Left lung (tissue), 10 donors: ENCODE data around the gene MAP4K3. TPM values are rescaled to one million over a fixed set of nuclear protein-coding genes. Genes with fewer than 3 reads are reported as not detected.

ENCODE experiments used
- ATAC-seq: fragments of 200-7000 bp; cut with Tn5 transposase; one replicate; pipeline ENCODE4 v1.9.1; 2020; ENCODE audit warnings: moderate library complexity
- DNase-seq, 4 donors: peaks; one replicate each; pipeline ENCODE4 v3.0.0-alpha.2; 2013 to 2020
- H3K27ac ChIP-seq, 2 donors: fragments of 200-600 bp; sonication (generic) in 1 of 2; one replicate each; pipeline versions ENCODE4 v1.5.0 to v1.8.0; 2020 to 2021
- H3K27me3 ChIP-seq, 2 donors: fragments of 200-600 bp; sonication (generic) in 1 of 2; one replicate each; pipeline versions ENCODE4 v1.5.0 to v1.8.0; 2020 to 2021
- H3K36me3 ChIP-seq, 2 donors: fragments of 200-600 bp; sonication (generic) in 1 of 2; one replicate each; pipeline versions ENCODE4 v1.5.0 to v1.8.0; 2020 to 2021
- H3K4me1 ChIP-seq, 2 donors: fragments of 200-600 bp; one replicate each; pipeline ENCODE4 v1.8.0; 2021
- H3K4me3 ChIP-seq, 2 donors: fragments of 200-600 bp; sonication (generic) in 1 of 2; one replicate each; pipeline versions ENCODE4 v1.5.0 to v1.8.0; 2020 to 2021; ENCODE audit warnings: mild to moderate bottlenecking in 1 of 2
- H3K9me3 ChIP-seq, 2 donors: fragments of 200-600 bp; sonication (generic) in 1 of 2; one replicate each; pipeline versions ENCODE4 v1.5.0 to v1.8.0; 2020 to 2021
- intact Hi-C, 2 donors: fragments of 100-400 bp; cut with DNase I; formaldehyde crosslinking; loops; one replicate each; pipeline versions ENCODE4 v1.11.2 to v1.14.2; 2022
- polyA plus RNA-seq, 6 donors: library from polyadenylated mRNA; unstranded; fragments of 120-200 nt; gene quantifications; one replicate each; pipeline ENCODE4 v1.2.1, GENCODE V29; 2013; ENCODE audit not compliant: insufficient read length in 6 of 6
- total RNA-seq, 2 donors: library from RNA; stranded (reverse); fragmentation: NEBNext Ultra II Directional; extraction: Animal tissue kit (Norgen Biotek cat#: 25700); gene quantifications; one replicate each; pipeline ENCODE4 v1.2.1, GENCODE V29; 2021
- TF ChIP-seq, protein P1 (sequence below), 2 donors: fragments of 200-600 bp; sonication (generic) in 1 of 2; IDR thresholded peaks; one replicate each; pipeline versions ENCODE4 v1.5.0 to v1.8.0; 2021; ENCODE audit warnings: antibody characterized with exemption in 2 of 2
- donor health status: DM: no; HTN: yes; CAD: no.
- donor health status: DM: no; HTN: no; CAD: no.

Gene MAP4K3
- total and polyA plus RNA-seq, 8 donors = 26.0 to 74.5 (median 61.4) TPM

DNA sequence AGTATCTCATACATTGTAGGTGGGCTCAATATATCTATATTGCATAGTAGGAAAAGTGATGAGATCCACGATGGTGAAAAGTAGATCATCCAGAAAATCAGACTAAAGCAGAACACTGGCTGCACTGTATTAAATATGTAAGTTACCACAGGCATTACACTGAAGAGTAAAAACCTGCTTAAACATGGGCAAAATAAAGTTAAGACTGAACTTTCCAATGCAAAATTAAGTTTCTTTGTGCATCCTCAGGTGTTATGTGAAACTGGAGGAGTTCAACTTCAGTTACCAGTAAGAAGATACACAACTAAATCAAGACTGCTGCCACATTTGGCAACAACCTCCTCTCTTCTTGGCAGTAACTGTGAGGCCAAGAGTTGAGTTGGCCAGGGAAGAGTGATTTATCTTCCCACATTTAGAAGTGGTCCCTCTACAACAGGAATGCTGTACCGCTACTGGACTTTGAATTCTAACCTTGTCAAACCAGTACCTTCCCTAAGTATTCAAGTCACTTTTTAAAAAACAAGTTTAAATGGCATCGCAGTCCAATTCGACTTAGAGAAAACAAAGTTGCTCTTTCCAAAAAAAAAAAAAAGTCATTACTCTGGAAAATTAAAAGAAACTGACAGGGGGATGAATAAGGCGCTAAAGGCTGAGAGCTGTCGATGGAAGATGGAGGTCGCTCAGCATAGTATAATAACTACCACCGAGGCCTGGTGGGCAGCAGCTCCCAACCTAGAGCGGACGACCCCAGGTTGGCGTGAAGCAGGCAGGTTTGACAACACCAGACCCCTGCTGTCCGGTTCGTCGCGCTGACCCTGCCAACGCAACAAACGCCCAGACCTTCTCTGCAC is 1.1 kb downstream of the MAP4K3 start:
- Histone ChIP-seq H3K36me3 (no peaks in the 10 kb centered on the region), H3K4me3 (peak overlapping the region; percentile 59 to 83), H3K27me3 (no peaks in the 10 kb centered on the region), H3K9me3 (no peaks in the 10 kb centered on the region), H3K27ac (peak overlapping the region; percentile 89 to 96), H3K4me1 (peaks cover 24 to 57% of the 10 kb centered on the region in 2 donors)
- ATAC-seq (peak; percentile 9), DNase-seq (peak in 3 of 4 donors; percentile 26 to 43 (median 39))
- intact Hi-C loops = no loop called here
- TF ChIP-seq, protein P1, sequence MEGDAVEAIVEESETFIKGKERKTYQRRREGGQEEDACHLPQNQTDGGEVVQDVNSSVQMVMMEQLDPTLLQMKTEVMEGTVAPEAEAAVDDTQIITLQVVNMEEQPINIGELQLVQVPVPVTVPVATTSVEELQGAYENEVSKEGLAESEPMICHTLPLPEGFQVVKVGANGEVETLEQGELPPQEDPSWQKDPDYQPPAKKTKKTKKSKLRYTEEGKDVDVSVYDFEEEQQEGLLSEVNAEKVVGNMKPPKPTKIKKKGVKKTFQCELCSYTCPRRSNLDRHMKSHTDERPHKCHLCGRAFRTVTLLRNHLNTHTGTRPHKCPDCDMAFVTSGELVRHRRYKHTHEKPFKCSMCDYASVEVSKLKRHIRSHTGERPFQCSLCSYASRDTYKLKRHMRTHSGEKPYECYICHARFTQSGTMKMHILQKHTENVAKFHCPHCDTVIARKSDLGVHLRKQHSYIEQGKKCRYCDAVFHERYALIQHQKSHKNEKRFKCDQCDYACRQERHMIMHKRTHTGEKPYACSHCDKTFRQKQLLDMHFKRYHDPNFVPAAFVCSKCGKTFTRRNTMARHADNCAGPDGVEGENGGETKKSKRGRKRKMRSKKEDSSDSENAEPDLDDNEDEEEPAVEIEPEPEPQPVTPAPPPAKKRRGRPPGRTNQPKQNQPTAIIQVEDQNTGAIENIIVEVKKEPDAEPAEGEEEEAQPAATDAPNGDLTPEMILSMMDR (IDR thresholded peaks at IDR 0.05) = no peak

DNA sequence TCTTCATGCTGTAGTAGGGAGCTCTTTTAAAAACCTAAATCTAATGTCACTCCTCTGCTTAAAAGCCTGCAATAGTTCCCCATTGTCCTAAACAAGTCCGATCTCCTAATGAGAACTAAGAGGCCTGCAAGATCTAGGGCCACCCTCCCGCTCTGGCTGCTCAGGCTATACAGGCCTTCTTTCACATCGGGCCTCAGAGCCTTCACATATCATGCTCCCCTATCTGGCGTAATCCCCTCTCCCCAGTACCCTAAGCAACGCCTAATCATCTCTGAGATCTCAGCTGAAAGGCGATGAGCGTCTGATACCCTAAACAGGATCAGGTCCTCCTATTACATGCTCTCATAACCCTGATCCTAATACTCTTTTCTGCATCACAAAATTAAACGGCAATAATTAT is 1.9 kb downstream of the MAP4K3 start:
- DNase-seq = peak in 1 of 4 donors; percentile 16
- TF ChIP-seq, protein P1 (IDR thresholded peaks at IDR 0.05) = no peak
- H3K9me3 ChIP-seq = no peaks in the 10 kb centered on the region
- H3K27ac ChIP-seq = no peak overlapping the region
- H3K27me3 ChIP-seq = no peaks in the 10 kb centered on the region
- peaks cover 24 to 61% of the 10 kb centered on the region in 2 donors for H3K4me1 ChIP-seq
- intact Hi-C loops = no loop called here
- no peak for ATAC-seq
- no peaks in the 10 kb centered on the region for H3K36me3 ChIP-seq
- peak overlapping the region in 1 of 2 donors; percentile 59 for H3K4me3 ChIP-seq

DNA sequence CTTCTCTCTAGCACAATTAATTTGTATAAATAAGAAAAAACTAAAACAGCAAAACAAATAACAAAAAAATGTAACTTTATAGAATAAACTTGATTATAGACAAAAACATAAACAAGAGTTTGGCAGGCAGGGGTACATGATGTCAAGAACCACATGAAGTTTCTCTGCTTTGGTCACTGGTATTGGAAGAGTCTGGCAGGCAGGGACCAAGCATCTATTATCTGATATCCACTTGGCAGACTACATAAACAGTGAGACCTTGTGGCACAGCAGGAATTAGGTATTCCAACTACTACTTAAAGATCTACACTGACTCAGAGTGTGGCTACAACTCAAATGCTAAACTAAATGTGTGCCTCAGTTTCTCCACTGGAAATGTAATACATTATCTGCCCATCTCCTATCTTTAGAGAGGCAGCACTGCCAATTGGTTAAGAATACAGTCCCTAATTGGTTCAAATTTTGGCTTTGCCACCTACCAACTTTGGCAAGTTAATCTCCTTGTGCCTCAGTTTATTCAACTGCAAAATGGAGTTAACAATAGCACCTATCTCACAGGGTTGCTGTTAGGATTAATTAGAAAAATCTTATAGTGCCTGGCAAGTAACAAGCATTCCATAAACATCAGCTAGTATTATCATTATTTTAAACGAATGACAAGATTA is 2.7 kb downstream of the MAP4K3 start:
- H3K27ac ChIP-seq = no peak overlapping the region
- no peaks in the 10 kb centered on the region for H3K36me3 ChIP-seq
- intact Hi-C loops = no loop called here
- ATAC-seq = no peak
- DNase-seq = no peak
- peaks cover 24 to 53% of the 10 kb centered on the region in 2 donors for H3K4me1 ChIP-seq
- no peaks in the 10 kb centered on the region for H3K9me3 ChIP-seq
- H3K4me3 ChIP-seq = peak overlapping the region in 1 of 2 donors; percentile 59
- TF ChIP-seq, protein P1 (IDR thresholded peaks at IDR 0.05) = no peak
- H3K27me3 ChIP-seq = no peaks in the 10 kb centered on the region

DNA sequence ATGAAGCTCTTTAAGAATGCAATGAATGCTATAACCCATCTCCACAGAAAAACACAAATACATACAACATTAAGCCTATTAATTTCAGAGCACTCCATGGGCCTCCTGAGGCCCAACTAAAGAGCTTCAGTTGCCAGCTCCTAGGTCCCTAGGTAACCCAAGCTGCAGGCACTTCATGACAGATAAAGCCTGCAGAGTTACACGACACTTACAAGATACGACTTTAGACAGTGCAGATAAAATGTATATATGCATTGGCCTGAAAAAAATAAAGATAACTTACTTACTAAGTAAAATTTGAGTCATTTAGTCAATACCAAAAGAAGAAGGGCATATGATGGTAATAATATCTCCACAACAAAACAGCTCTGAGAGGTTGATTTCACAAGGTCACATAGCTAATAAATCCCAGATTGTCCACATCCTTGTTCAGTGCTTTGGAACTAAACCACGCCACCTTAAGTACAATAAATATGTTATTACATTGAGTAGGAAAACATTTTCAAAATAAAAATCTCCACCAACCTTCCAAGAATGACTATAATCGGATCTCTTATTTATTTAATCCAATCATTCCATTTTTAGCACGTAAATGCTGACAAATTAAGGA is 3.4 kb downstream of the MAP4K3 start:
- intact Hi-C loops = no loop called here
- Histone ChIP-seq H3K4me3 (no peak overlapping the region), H3K4me1 (peaks cover 17 to 46% of the 10 kb centered on the region in 2 donors), H3K36me3 (no peaks in the 10 kb centered on the region), H3K27ac (no peak overlapping the region), H3K27me3 (no peaks in the 10 kb centered on the region), H3K9me3 (no peaks in the 10 kb centered on the region)
- no peak for DNase-seq
- ATAC-seq = no peak
- TF ChIP-seq, protein P1 (IDR thresholded peaks at IDR 0.05) = no peak

DNA sequence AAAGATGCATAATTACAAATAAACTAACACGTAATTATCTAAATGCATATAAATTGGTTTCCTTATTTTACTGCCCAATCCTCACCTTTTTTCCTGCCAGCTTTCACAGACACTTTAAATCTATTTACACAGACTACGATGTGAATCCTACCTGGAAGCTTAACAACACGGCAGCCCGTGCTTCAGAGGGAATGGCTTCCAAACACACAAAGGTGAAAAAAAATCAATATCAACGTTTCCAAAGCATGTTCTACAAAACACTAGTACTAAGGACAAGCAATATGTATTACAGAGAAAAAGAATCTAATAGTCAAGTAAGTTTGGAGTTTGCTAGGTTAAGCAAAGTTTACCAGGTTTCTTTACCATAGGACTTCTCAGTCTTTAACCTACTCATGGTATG is 4.4 kb downstream of the MAP4K3 start:
- TF ChIP-seq, protein P1 (IDR thresholded peaks at IDR 0.05) = no peak
- peaks cover 14 to 38% of the 10 kb centered on the region in 2 donors for H3K4me1 ChIP-seq
- no peaks in the 10 kb centered on the region for H3K36me3 ChIP-seq
- no peak overlapping the region for H3K27ac ChIP-seq
- ATAC-seq (no peak), DNase-seq (no peak)
- H3K4me3 ChIP-seq = no peak overlapping the region
- intact Hi-C loops = no loop called here
- H3K27me3 ChIP-seq = no peaks in the 10 kb centered on the region
- no peaks in the 10 kb centered on the region for H3K9me3 ChIP-seq
